Fibroblast of pulmonary artery (primary cell): ENCODE results near the gene NLRC5.

Experiments
- DNase-seq: peaks from one replicate; pipeline ENCODE4 v3.0.0-alpha.2; 2010; ENCODE audit warnings: low read depth
- H3K4me3 ChIP-seq: replicated peaks from 2 replicates; pipeline ENCODE4 v1.5.1; 2011; ENCODE audit warnings: low read depth, mild to moderate bottlenecking, control low read depth, low read length, moderate library complexity
- TF ChIP-seq, protein P1 (sequence below): IDR thresholded peaks from 2 replicates; pipeline ENCODE4 v1.5.1; 2011; ENCODE audit warnings: mild to moderate bottlenecking, control low read depth, low read length, inconsistent platforms; ENCODE audit errors: missing control alignments

The NLRC5 gene

DNA sequence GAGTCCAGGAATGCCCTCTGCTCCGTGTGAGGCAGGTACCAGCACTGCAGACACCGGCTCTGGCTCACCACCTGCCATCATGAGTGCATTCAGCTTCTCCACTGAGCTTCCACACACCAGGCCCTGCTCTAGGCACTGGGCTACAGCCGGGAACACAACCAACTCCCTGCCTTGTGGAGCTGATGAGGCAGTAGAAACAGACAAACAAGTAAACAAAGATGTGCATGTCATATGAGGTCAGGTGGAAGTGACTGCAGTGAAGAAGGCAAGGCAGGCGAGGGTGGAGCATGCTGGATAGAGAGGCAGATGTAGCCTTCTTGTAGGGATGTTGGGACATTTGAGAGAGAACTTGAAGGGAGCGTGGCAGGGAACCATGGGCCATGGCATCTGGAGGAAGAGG is 5.0 kb downstream of the NLRC5 start:
- DNase-seq: no peak
- H3K4me3 ChIP-seq: no peak overlapping the region
- TF ChIP-seq, protein P1, sequence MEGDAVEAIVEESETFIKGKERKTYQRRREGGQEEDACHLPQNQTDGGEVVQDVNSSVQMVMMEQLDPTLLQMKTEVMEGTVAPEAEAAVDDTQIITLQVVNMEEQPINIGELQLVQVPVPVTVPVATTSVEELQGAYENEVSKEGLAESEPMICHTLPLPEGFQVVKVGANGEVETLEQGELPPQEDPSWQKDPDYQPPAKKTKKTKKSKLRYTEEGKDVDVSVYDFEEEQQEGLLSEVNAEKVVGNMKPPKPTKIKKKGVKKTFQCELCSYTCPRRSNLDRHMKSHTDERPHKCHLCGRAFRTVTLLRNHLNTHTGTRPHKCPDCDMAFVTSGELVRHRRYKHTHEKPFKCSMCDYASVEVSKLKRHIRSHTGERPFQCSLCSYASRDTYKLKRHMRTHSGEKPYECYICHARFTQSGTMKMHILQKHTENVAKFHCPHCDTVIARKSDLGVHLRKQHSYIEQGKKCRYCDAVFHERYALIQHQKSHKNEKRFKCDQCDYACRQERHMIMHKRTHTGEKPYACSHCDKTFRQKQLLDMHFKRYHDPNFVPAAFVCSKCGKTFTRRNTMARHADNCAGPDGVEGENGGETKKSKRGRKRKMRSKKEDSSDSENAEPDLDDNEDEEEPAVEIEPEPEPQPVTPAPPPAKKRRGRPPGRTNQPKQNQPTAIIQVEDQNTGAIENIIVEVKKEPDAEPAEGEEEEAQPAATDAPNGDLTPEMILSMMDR: no peak

- TF ChIP-seq, protein P1: no peak
- no peak for DNase-seq
- H3K4me3 ChIP-seq: no peak overlapping the region
Measured at GRCh38 chr16:56995136-56995805, 5.9 kb downstream of the NLRC5 start.

GRCh38 chr16:56997264-56997663 is 7.9 kb downstream of the NLRC5 start:
- TF ChIP-seq, protein P1: no peak
- DNase-seq: no peak

GRCh38 chr16:56997931-56998330 is 8.6 kb downstream of the NLRC5 start:
- no peak overlapping the region for H3K4me3 ChIP-seq
- TF ChIP-seq, protein P1: no peak
- no peak for DNase-seq

More at GRCh38 chr16:56997264-56997663, 7.9 kb downstream of the NLRC5 start:
- H3K4me3 ChIP-seq: no peak overlapping the region

DNA sequence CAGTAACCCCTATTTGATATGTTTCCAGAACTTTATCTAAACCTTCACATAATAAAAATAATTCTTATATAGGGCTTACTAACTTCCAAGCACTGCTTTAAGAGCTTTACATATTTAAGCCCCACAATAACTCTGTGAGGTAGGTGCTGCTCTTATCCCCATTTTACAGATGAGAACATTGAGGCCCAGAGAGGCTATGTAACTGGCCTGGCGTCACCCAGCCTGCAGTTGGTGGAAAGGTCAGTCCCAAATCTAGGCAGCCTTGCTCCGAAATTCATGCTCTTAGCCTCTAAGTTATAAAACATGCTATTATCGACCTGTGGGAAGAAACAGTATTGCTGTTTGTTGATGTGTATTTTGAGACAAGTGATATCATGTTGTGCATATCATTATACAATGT is 9.0 kb downstream of the NLRC5 start:
- no peak for DNase-seq

GRCh38 chr16:56998861-56999260 is 9.5 kb downstream of the NLRC5 start:
- TF ChIP-seq, protein P1: no peak
- DNase-seq: no peak
- no peak overlapping the region for H3K4me3 ChIP-seq

More for the DNA sequence above, 9.0 kb downstream of the NLRC5 start:
- no peak overlapping the region for H3K4me3 ChIP-seq
- TF ChIP-seq, protein P1: no peak
